ENCODE data around the gene RBM24. TPM values are rescaled to one million over a fixed set of nuclear protein-coding genes. Genes with fewer than 3 reads are reported as not detected.

Gene RBM24
- total and polyA plus RNA-seq, 2 of the 4 experiments (the other 2 are of a cell fraction) = 4.1 to 6.6 TPM

- Histone ChIP-seq H4K20me1 (ENCODE audit: insufficient read depth, low read length) (no peaks in the 10 kb centered on the region), H3K9me1 (ENCODE audit: insufficient read depth, low read length) (no peaks in the 10 kb centered on the region), H2BK120ac (ENCODE audit: low read depth, low read length) (no peak overlapping the region), H2BK15ac (ENCODE audit: low read depth, low read length) (no peak overlapping the region), H3K9ac (ENCODE audit: low read depth, low read length) (no peak overlapping the region), H3K27ac (ENCODE audit: insufficient read depth, low read length) (no peak overlapping the region), H3K4ac (ENCODE audit: low read depth, low read length) (no peak overlapping the region), H3K36me3 (ENCODE audit: control insufficient read depth, insufficient read depth, low read length) (peaks cover 9% of the 10 kb centered on the region), H3K4me3 (ENCODE audit: insufficient read depth, low read depth, low read length) (no peak overlapping the region), H4K5ac (ENCODE audit: low read depth, low read length) (no peak overlapping the region), H3K27me3 (ENCODE audit: control insufficient read depth, insufficient read depth, low read length) (no peaks in the 10 kb centered on the region), H2AK9ac (replicated peaks; ENCODE audit: low read depth, low read length, poor library complexity) (no peak overlapping the region), H3K4me1 (ENCODE audit: control insufficient read depth, insufficient read depth, low read length) (no peaks in the 10 kb centered on the region), H2AFZ (replicated peaks; ENCODE audit: low read length, poor library complexity) (no peak overlapping the region), H3K23ac (ENCODE audit: low read depth, low read length) (no peak overlapping the region), H2BK5ac (ENCODE audit: low read depth, low read length, poor library complexity, severe bottlenecking) (no peak overlapping the region), H3K4me2 (ENCODE audit: low read depth, low read length) (no peak overlapping the region), H2BK20ac (ENCODE audit: low read depth, low read length) (no peak overlapping the region), H3K56ac (ENCODE audit: extremely low read depth, insufficient read depth, low read length) (no peak overlapping the region), H3K14ac (replicated peaks; ENCODE audit: low read depth, low read length) (no peak overlapping the region), H3K9me3 (ENCODE audit: control insufficient read depth, insufficient read depth, low read length) (no peaks in the 10 kb centered on the region), H2AK5ac (ENCODE audit: low read depth, low read length) (no peak overlapping the region), H4K8ac (ENCODE audit: low read depth in 2 of 2, low read length in 2 of 2) (no peak overlapping the region), H3K79me1 (ENCODE audit: low read depth in 1 of 2, low read length in 2 of 2) (peaks cover 0 to 10% of the 10 kb centered on the region in 2 experiments; a peak in 2 of 4 replicates), H4K91ac (ENCODE audit: insufficient read depth, low read depth, low read length) (no peak overlapping the region), H3K18ac (ENCODE audit: low read depth, low read length) (no peak overlapping the region)
- intact Hi-C loops (cut with micrococcal nuclease) (no loop called here), dilution Hi-C loops (cut with HindIII; ENCODE audit: low sequenced_read_pairs, unreplicated experiment) (no loop called here), in situ Hi-C loops (cut with MboI; ENCODE audit: low sequenced_read_pairs) (no loop called here)
- ATAC-seq (ENCODE audit: low read depth) = no peak
- BruUV-seq (replicated peaks) = no TSS peak
- no peak for DNase-seq
- CTCF ChIA-PET = no interaction called here
- no CpG with 5 or more reads among the region's 1 CpG for WGBS, 2 experiments (ENCODE audit: extremely low coverage in 2 of 2, insufficient read length in 1 of 2)
- POLR2A ChIA-PET (ENCODE audit: unreplicated experiment) = no interaction called here
- TF ChIP-seq MAFK (IDR thresholded peaks at IDR 0.05; ENCODE audit: low read depth, low read length) (no peak), FOS (IDR thresholded peaks at IDR 0.05; ENCODE audit: low read depth, low read length) (no peak), RAD21 (IDR thresholded peaks at IDR 0.05; ENCODE audit: low read length) (no peak), RCOR1 (IDR thresholded peaks at IDR 0.05; ENCODE audit: insufficient replicate concordance, low read length) (no peak), SMC3 (IDR thresholded peaks at IDR 0.05; ENCODE audit: low read depth, low read length) (no peak), POLR2A (IDR thresholded peaks at IDR 0.05; ENCODE audit: low read depth, low read length) (no peak), MAZ (IDR thresholded peaks at IDR 0.05; ENCODE audit: borderline replicate concordance, low read depth, low read length) (no peak)
Measured at GRCh38 chr6:17293395-17293794, 12.2 kb downstream of the RBM24 start.
